Measurements from ENCODE around the gene NPAS3.

The NPAS3 gene

DNA sequence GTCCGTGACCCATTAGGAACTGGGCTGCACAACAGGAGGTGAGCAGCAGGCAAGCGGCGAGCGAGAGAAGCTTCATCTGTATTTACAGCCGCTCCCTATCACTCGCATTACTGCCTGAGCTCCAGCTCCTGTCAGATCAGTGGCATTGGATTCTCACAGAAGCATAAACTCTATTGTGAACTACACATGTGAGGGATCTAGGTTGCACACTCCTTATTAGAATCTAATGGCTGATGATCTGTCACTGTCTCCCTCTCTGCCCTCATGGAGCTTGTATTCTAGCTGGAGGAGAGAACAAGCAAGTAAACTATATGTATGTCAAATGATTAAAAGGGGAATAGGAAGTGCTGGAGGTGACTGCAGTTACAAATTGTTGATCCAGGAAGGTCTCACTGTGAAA, 533.1 kb downstream of the NPAS3 start:
- no peak for DNase-seq (ENCODE audit: low read depth in 2 of 2)

DNA sequence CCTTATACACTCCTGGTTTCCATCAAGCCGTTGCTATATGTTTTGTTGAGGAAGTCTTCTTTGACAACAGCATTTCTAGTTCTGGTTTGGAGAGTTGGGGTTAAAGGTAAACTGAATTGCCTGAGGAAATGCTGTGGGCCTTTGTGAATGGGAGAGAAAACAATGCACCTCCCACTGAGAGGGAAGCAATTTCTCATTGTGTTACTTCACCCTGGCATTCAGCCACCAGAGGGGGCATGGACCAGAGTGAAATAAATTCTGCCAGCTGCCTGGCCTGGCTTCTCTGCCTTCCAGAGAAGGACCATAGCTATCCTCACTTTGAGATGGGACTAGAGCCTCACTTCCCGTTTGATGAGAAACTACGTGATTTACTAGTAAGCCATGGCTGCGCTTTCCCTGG, 536.9 kb downstream of the NPAS3 start:
- DNase-seq (ENCODE audit: low read depth in 2 of 2) = no peak

DNA sequence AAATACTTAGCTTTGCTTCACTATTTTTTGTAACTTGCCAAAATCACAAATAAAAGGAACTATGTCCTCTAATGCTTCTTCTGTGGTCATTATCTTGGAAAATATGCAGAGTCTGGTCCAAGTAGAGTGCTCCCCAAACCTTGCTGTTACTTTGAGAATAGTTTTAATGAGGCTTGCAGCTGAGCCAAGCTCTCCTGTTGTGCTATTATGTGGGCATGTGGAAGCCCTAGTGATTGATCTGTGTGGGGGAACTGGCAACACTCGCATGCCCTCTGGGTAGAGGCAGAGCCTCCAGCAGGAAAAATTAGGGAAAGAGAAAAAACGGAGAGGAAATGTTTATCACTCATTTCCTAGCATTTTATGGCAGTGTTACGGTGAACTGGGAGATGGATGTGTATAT, 539.1 kb downstream of the NPAS3 start:
- DNase-seq (ENCODE audit: low read depth in 2 of 2) = no peak

DNA sequence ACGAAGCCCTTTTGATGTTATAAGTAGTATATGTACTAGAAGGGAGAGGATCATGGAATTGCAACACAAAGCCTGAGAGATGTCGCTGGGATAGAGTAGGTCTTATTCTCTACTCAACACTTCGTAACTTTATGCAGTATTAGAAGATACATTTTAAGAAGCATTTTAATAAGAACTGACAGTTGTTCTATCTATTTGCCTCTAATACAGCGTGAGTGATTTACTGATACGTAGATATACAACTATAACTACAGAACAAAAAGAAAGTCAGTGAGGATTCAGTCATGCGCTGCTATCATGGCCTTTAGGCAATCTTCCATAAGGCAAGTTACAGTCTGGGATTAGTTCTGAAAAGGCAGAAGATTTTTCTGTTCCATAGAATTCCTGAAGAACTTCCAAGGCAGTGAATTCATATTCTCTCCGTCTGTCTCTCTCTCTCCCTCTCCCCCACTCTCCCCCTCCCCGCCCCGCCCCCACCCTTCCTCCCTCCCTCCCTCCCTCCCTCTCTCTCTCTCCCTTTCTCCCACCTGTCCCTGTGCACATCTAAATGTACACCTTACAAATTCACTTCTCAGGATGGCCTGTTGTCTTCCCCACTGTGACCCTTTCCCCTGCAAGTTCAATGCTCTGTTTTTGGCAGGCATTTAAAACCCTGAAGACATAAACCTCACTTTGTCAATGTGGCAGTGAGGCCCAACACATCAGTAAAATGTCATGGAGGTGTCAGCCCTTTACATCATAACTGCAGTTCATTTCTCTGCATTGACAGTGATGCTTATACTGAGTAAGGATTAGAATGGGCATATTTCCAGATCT, 541.6 kb downstream of the NPAS3 start:
- no peak for DNase-seq (ENCODE audit: low read depth in 2 of 2)

DNA sequence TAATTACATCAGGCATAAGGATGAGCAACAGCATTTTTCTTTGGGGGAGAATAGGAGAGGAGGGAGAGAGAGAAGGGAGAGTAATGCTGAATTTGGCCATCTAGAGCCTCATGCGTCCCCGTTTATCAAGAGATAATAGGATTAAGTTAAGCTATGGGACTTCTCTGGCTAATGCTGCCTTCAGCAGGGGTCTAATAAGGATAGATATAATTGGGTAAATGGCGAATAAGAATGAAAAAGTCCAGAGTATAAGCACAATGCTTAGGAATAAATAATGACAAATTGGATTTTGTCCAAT, 542.2 kb downstream of the NPAS3 start:
- no peak for DNase-seq (ENCODE audit: low read depth in 2 of 2)

DNA sequence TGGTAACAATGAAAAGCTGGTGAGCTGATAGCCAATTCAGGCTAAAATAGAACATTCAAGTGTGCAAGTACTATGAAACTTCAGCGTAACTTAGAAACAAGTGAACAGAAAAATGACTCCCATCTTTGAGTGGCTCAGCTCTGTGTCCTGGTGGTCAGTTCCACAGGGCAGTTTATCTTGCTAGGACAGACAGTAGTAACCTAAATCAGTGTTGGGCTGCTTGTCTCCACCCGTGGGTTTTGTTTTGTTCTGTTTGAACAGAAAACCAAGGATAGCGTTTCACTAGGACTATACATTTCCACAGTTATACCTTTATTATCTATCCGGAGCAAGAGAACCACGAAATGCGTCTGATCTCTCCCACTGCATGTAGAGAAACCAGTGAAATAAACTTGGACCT, 544.4 kb downstream of the NPAS3 start:
- no peak for DNase-seq (ENCODE audit: low read depth in 2 of 2)

DNA sequence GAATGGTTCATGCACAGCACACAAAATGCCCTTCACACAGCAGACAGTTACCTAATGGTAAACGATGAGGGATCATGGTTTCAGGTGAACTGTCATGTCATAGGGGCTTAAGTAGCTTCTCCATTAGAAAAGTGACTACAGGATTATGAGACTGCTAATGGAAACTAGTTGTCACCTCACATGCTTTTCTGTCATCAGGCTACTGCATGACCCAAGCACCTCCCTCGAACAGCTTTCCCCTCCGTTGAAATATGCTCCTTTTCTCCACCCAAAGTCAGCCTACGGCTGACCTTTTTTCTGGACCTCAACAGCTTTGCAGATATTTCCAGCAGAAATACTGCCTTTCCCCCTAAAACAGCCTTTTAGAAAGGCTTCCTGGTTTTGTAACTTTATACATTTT, 544.9 kb downstream of the NPAS3 start:
- DNase-seq (ENCODE audit: low read depth in 2 of 2) = no peak

DNA sequence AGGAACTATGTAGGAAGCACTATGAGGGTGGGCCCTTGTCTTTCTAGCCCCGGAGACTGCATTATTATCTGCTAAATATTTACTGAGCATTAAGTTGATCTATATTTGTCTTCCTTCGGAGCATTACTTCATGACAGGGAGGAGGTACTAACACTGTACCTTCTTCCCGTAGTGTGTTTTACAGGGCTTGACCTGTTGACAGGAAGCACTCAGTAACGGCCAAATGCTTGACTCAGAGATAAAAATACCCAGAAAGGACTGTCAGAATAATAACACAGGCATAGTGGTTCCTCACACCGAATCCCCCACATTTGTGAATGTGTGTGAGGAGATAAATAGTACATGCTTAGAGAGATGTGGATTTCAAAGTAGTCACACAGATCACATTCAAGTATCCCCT, 545.6 kb downstream of the NPAS3 start:
- DNase-seq (ENCODE audit: low read depth in 2 of 2) = no peak

DNA sequence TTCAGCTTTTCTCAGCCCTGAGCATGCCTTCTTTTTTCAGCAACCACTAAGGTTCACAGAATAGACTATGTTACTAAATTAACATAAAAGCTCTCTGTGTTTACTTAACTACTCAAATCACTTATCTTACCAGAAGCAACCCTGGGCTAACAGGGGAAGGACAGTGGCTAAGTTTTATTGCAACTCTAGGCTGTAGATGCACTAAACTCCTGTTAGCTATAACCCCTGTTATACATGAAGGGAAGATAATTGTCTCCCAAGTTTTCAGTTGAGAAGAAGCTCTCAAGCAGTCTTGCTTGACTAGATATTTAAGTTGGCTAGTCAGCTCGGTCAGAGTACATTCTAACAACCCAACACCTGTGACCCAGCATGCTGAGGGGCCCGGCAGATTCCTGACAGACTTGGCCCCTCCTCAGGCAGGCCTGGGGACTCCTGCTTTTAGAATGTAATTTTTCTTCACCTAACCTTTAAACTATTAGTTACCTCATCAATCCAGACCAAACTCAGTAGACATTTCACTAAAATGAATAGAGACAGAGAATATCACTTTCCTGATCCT, 547.7 kb downstream of the NPAS3 start:
- DNase-seq (ENCODE audit: low read depth in 2 of 2) = no peak

DNA sequence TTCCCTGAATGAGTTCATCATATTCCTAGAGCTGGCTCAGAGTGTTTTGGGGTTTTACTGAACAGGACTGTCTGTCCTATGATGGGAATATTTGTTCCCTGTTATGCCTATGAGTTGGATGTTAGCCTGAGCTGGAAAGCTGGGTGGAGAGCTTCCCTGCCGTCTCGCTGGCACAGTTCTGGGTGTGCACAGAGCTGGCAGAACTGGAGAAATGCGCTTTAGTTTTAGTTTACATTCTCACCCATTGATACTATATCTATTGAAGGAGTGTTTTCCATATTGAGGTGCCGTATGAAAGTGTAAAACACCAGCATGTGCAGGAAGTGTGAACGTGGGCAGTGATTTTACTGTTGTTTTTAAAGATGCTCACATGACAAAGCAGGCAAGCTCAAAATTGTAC, 549.9 kb downstream of the NPAS3 start:
- no peak for DNase-seq (ENCODE audit: low read depth in 2 of 2)

DNA sequence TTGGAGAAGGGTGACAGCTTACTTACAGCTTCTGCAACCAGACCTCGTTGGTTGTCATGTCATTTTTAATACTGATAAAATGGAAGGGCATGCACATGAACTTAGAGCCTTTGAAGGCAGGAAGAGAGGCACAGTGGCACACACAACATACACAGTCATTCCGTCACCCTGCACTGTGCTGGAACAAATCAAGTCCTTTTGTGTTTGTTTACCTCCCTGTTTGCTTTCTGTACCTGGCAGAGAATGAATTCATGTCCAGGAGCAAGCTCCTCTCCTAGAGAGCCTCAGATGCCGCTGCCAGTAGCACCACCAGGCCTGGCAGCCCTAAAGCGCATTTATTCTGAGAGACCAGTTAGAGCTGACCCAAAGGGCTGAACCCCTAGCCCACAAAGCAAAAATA, 551.9 kb downstream of the NPAS3 start:
- no peak for DNase-seq (ENCODE audit: low read depth in 2 of 2)

DNA sequence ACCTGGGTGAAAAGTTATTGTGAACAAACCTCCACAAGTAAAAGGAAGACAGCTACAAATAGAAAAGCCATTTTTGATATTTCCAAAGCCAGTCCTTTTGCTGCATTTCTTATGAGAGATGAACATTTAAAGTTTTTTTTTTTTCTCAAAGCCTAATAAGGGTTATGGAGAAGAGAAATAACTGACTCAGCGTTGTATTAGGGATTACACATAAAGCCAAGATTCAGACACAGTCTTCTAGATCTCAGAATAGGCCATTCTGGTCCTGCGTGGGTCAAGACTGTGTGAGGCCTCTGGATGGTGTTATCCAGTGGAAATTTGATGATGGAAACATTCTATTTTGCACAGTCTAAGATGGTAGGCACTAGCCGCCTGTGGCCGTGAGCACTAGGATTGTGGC, 552.4 kb downstream of the NPAS3 start:
- no peak for DNase-seq (ENCODE audit: low read depth in 2 of 2)

DNA sequence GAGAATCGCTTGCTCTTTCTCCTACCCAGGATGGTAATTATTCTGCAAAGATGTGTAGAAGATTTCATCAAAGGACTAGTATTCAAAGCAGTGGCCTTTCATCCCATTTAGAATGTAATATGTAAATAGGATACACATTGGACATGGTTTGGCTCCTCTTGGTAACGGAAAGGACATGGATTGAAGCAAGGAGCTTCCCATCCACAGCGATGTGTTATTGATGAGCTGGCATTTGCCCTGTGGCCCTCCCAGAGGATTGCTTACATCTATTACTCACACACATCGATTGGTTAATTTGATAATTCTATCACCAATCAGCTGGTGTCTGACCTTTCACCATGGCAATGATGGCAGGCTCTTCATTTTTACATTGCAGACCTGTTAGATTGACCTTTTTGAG, 553.8 kb downstream of the NPAS3 start:
- no peak for DNase-seq (ENCODE audit: low read depth in 2 of 2)

DNA sequence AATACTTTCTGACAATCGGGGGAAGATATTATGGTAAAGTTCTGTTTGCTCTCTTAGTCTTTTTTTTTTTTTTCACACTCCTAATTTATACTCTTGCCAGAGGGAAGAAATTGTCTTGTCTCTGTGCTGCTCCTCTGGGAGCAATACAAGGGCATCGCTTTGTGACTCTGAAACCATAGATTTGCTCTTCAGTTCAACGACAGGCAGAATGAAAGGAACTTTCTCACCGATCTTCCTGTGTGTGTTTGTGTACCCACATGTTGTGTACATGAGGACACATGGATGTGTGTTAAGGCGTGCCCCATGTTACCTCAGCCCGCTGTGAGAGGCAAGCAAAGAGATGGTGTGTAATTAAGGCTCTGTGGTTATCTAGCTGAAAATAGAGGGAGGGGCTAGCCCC, 554.6 kb downstream of the NPAS3 start:
- no peak for DNase-seq (ENCODE audit: low read depth in 2 of 2)

DNA sequence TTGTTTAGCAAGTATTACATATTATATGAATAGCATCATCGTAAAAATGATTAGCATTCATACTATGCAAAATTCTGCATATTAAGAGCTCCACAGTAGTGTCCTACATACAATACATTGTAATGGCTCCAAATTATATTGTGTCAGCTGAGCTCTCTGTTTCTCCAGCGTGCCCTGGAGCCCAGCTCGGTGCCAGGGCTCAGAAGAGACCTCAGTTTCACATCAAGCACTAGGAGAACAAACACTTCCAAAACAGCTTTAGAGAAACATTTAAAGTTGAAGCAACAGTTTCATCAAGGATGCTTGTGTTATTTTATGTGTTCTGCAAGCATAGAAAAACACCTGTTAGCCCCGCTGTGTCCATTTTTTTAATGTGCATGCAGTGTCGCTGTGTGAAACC, 555.3 kb downstream of the NPAS3 start:
- DNase-seq (ENCODE audit: low read depth in 2 of 2) = no peak

DNA sequence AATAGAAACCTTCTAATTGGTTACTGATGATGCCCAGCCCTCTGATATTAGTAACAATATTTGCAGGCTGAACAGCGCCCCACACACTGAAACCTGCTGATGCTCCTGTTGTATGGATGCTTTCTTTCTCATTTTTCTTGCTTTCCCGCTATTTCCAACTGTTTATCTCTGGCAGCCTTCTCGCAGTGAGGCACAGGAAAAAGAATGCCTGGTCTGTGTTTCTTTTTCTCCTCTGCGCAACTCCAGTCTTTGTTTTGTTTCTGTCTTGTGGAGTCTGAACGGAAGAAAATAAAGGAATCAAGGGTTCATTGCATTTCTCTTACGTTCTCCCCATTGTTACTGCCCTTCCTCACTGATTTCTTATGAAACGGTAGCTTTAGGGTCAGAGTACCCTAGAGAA, 561.0 kb downstream of the NPAS3 start:
- no peak for DNase-seq (ENCODE audit: low read depth in 2 of 2)

DNA sequence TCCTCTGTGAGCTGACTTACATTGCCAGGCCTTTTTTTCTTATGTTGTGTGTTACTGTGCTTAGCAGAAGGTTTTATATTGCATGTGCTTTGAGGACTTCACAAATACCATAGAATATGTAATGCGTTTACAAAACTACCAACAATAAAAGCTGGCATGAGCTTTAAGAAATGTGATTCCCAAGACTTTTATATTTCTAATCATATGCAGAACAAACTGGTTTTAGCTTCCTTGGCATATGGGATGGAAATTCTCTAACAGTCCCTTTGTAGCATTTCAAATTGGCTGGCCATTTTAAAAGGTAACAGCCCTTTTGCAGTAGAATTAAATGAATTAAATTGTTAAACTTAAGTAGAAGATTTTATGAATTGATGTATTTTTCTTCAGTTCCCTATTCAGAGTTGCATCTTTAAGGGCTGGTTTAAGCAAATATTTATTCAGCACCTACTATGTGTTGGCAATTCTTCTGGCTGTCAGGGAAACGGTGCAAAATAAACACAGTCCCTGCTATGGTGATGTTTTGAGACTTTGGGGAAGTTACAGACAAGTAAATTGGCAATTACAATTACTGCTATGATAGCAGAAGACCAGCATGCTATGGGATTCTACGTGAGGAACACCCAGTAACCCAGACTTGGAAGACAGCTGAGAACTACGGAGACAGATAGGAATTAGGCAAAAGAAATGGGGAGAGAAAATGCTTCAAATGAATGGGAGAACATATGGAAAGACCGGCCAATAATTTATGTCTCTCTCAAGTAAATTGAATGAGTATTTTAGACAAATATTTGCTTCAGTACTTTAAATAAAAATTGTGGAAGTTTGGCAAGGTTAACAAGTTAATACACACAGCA, 565.8 kb downstream of the NPAS3 start:
- no peak for DNase-seq (ENCODE audit: low read depth in 2 of 2)

DNA sequence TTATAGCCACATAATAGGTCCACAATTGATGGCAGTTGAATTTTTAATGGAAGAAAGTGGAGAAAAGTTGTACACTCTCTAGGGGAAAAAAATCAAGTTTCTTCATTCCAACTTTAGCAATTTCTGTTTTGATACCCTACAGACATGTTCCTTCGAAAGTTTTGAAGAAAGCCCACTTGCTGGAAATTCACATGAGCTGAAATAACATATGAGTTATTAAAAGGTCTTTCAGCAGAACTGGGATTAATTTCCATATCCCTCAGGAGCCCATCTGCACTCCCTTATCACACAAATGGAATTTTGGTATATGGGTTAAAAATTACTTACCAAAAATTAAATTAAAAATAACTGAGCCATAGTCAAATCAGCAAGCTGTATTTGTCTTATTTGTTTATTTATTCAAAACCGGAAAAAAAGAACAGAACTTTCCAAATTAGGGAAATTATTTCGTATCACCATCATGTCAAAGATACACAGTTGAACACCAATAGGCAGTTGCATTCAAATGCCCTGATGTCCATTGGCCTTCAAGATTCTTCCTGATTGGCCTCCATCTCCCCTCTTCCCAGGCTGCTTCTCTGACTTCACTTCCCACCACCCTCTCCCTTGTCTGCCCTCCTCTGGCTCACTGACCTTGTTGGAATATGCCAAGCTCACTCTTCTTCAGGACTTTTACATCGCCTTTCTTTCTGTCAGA, 566.7 kb downstream of the NPAS3 start:
- DNase-seq (ENCODE audit: low read depth in 2 of 2) = no peak

DNA sequence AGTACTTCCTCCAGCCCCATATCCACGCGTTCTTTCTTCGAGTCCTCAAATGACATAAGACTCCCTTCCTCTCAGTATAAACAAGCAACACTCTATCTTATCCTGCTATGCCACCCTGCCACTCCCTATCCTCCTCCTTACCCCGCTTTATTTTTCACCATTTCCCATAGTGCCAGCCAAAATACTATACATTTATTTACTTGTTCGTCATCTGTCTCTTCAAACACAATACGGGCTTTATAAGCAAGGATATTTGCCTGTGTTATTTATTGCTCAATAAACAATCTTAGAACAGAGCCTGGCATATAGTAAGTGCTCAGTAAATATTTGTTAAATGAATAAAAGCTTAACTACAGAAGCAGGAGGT, 567.3 kb downstream of the NPAS3 start:
- no peak for DNase-seq (ENCODE audit: low read depth in 2 of 2)

DNA sequence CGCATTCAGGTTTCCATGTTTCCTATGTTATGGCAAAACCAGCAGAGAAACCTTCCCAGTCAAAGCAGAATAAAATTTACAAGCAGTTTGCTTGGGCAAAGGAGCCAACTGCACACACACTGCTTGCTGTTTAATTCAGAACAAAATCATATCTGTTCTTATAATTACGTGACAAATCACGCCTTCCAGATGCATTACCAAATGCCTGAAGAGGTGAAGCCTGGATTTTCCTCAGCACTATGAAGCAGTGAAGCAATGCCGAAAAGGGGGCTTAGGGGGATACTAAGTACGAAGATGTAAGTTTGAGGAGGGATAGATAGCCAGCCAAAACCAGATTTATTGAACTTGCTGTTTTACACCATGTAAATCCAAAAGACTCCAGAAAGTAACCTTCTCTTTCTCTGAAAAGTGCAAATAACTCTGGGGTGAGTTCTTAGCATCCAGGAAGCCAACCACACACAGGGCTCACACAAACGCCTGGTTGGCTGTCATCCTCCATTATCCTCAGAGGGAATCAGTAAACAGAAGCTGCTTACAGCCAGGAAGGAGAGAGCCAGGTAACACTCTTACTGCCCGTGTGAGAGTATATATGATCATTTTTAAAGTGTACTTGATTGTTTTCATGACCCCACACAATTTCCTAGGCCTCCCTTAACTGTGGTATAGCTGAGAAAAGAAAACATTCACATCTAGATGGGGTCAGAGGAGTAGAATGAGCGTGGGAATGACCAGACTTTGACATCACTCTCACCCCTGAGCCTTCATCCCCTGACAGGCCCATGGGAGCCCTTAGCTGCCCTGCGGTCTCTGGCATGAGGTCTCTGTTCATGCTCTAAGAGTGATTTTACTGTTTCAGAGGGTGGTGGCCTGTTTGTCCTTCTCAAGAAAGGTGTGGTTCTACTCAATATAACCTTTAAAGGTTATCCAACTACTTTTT, 569.7 kb downstream of the NPAS3 start:
- DNase-seq (ENCODE audit: low read depth in 2 of 2) = no peak

DNA sequence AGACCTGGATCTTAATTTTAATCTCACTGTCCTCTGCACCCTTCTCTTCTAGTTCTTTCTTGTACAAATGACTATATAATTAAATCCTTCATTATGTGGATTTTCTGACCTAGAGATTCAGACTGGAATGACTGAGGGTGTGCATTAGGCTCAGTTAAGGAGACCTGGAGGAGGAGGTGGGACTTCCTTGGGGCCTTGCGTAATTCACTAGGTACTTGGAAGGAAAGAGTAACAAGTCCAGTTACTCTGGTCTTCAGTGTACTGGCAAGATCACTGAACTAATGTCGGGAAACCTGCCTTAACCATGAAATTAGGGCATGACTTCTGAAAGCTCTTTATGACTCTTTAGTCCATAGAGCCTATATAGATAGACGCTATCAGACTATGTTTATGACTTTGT, 570.8 kb downstream of the NPAS3 start:
- DNase-seq (ENCODE audit: low read depth in 2 of 2) = no peak

Data from activated CD8-positive, alpha-beta memory T cell treated with anti-CD3 and anti-CD28 coated beads for 4 hours (primary cell).